Liver (tissue), 3 donors: ENCODE results near the gene TRMT2A.

Experiments
- CTCF ChIP-seq: fragments of 150-350 bp; IDR thresholded peaks from 2 replicates; pipeline ENCODE4 v1.5.1; 2017; ENCODE audit warnings: improper control_type of control experiment, low read depth, low read length; ENCODE audit not compliant: missing input control
- EGR1 ChIP-seq, 2 donors: IDR thresholded peaks; 2 replicates each; pipeline ENCODE4 v1.6.1; 2016 to 2018; ENCODE audit warnings: antibody characterized with exemption in 2 of 2, low read depth in 2 of 2
- REST ChIP-seq: IDR thresholded peaks from 2 replicates; pipeline ENCODE4 v1.6.1; 2016; ENCODE audit warnings: antibody characterized with exemption, mild to moderate bottlenecking
- TAF1 ChIP-seq: conservative IDR thresholded peaks from 2 replicates; pipeline ENCODE4 v1.6.1; 2016; ENCODE audit warnings: antibody characterized with exemption, mild to moderate bottlenecking
- donor health status: healthy.
- donor health status: healthy.

- TF ChIP-seq CTCF (no peak), REST (peak; percentile 89), EGR1 (IDR thresholded peaks at IDR 0.05; ENCODE audit: low read depth in 2 of 2) (peak in 1 of 2 donors; percentile 76), TAF1 (peak; percentile 57)
These were observed 23.4 kb downstream of the TRMT2A start for GRCh38 chr22:20093418-20094196.
